HEK293 (cell line): ENCODE data around the gene C19orf38.

Experiments
- CTCF ChIA-PET: fragments of 350-600 bp; formaldehyde crosslinking; extraction: SDS; loops from one replicate; lab custom pipeline; 2021; ENCODE audit warnings: antibody characterized with exemption; lab: Yijun Ruan, JAX
- POLR2A ChIA-PET: fragments of 300-600 bp; formaldehyde crosslinking; extraction: SDS; loops from one replicate; lab custom pipeline; 2020; ENCODE audit warnings: antibody characterized with exemption, inconsistent platforms; lab: Yijun Ruan, JAX
- H3K27ac ChIP-seq: fragments of 200-500 bp; sonication (Bioruptor generic); 2 replicates; pipeline ENCODE4 v1.5.1; 2014; ENCODE audit warnings: low read depth, low read length, control low read depth, inconsistent platforms; ENCODE audit errors: extremely low read depth
- H3K36me3 ChIP-seq, 2 experiments: fragments of 200-500 bp in 1 of 2; sonication (Bioruptor generic) in 1 of 2; 1 replicate in 1 of 2; 2 replicates in 1 of 2; pipeline ENCODE4 v1.5.1; 2014 to 2017; ENCODE audit warnings: inconsistent platforms in 2 of 2, low read length in 2 of 2; ENCODE audit not compliant: control insufficient read depth in 2 of 2, insufficient read depth in 1 of 2
- H3K4me1 ChIP-seq: fragments of 200-500 bp; sonication (Bioruptor generic); 2 replicates; pipeline ENCODE4 v1.5.1; 2014; ENCODE audit warnings: mild to moderate bottlenecking, low read length, inconsistent platforms; ENCODE audit not compliant: control insufficient read depth, insufficient read depth
- H3K4me3 ChIP-seq: 2 replicates; pipeline ENCODE4 v1.5.1; 2011; ENCODE audit warnings: low read depth, mild to moderate bottlenecking, control low read depth, low read length, moderate library complexity
- H3K9me3 ChIP-seq: fragments of 200-500 bp; sonication (Bioruptor generic); 2 replicates; pipeline ENCODE4 v1.5.1; 2014; ENCODE audit warnings: low read depth, low read length, inconsistent platforms; ENCODE audit not compliant: control insufficient read depth, insufficient read depth
- KLF9 ChIP-seq: fragments of 450-650 bp; formaldehyde crosslinking; IDR thresholded peaks from 2 replicates; pipeline ENCODE4 v1.5.1; 2016; ENCODE audit warnings: missing biosample characterization, missing genetic modification characterization, low read depth
- SCRT1 ChIP-seq: fragments of 450-650 bp; formaldehyde crosslinking; IDR thresholded peaks from 2 replicates; pipeline ENCODE4 v1.5.1; 2016; ENCODE audit warnings: missing biosample characterization, missing genetic modification characterization, borderline replicate concordance
- YY1 ChIP-seq: fragments of 450-650 bp; formaldehyde crosslinking; IDR thresholded peaks from 2 replicates; pipeline ENCODE4 v1.5.1; 2018; ENCODE audit warnings: missing biosample characterization, missing genetic modification characterization
- ZFHX2 ChIP-seq: fragments of 450-650 bp; formaldehyde crosslinking; conservative IDR thresholded peaks from 2 replicates; pipeline ENCODE4 v1.5.1; 2016; ENCODE audit warnings: missing biosample characterization, missing genetic modification characterization
- ZFP3 ChIP-seq: fragments of 450-650 bp; formaldehyde crosslinking; IDR thresholded peaks from 2 replicates; pipeline ENCODE4 v1.5.1; 2016; ENCODE audit warnings: low read depth, missing biosample characterization, missing genetic modification characterization
- ZNF112 ChIP-seq: fragments of 450-650 bp; formaldehyde crosslinking; IDR thresholded peaks from 2 replicates; pipeline ENCODE4 v1.5.0; 2017; ENCODE audit warnings: missing biosample characterization, missing genetic modification characterization
- ZNF121 ChIP-seq: fragments of 450-650 bp; formaldehyde crosslinking; IDR thresholded peaks from 2 replicates; pipeline ENCODE4 v1.5.1; 2016; ENCODE audit warnings: missing biosample characterization, missing genetic modification characterization
- ZNF138 ChIP-seq: fragments of 450-650 bp; formaldehyde crosslinking; IDR thresholded peaks from 2 replicates; pipeline ENCODE4 v1.5.1; 2016; ENCODE audit warnings: missing biosample characterization, missing genetic modification characterization, borderline replicate concordance
- ZNF140 ChIP-seq: fragments of 450-650 bp; formaldehyde crosslinking; IDR thresholded peaks from 2 replicates; pipeline ENCODE4 v1.5.1; 2016; ENCODE audit warnings: missing biosample characterization, missing genetic modification characterization
- ZNF146 ChIP-seq: fragments of 450-650 bp; formaldehyde crosslinking; IDR thresholded peaks from 2 replicates; pipeline ENCODE4 v1.5.1; 2016; ENCODE audit warnings: missing biosample characterization, missing genetic modification characterization
- ZNF175 ChIP-seq: fragments of 450-650 bp; formaldehyde crosslinking; IDR thresholded peaks from 2 replicates; pipeline ENCODE4 v1.5.1; 2016; ENCODE audit warnings: missing biosample characterization, missing genetic modification characterization
- ZNF211 ChIP-seq: fragments of 450-650 bp; formaldehyde crosslinking; IDR thresholded peaks from 2 replicates; pipeline ENCODE4 v1.5.1; 2016; ENCODE audit warnings: low read depth, missing biosample characterization, missing genetic modification characterization
- ZNF266 ChIP-seq: fragments of 450-650 bp; formaldehyde crosslinking; IDR thresholded peaks from 2 replicates; pipeline ENCODE4 v1.5.1; 2016; ENCODE audit warnings: missing biosample characterization, missing genetic modification characterization, low read depth
- ZNF561 ChIP-seq: fragments of 450-650 bp; IDR thresholded peaks from 2 replicates; pipeline ENCODE4 v1.5.1; 2018; ENCODE audit warnings: missing biosample characterization, missing genetic modification characterization, borderline replicate concordance
- ZNF596 ChIP-seq: fragments of 450-650 bp; IDR thresholded peaks from 2 replicates; pipeline ENCODE4 v1.5.0; 2018; ENCODE audit warnings: missing biosample characterization, mild to moderate bottlenecking, missing genetic modification characterization, moderate library complexity
- ZNF658 ChIP-seq: fragments of 450-650 bp; formaldehyde crosslinking; IDR thresholded peaks from 2 replicates; pipeline ENCODE4; 2016; ENCODE audit warnings: missing biosample characterization, missing genetic modification characterization
- ZNF776 ChIP-seq: fragments of 450-650 bp; formaldehyde crosslinking; IDR thresholded peaks from 2 replicates; pipeline ENCODE4 v1.5.0; 2017; ENCODE audit warnings: missing biosample characterization, missing genetic modification characterization, borderline replicate concordance
- ZNF792 ChIP-seq: fragments of 450-650 bp; formaldehyde crosslinking; IDR thresholded peaks from 2 replicates; pipeline ENCODE4 v1.5.1; 2016; ENCODE audit warnings: missing biosample characterization, missing genetic modification characterization
- TF ChIP-seq, protein P1 (sequence below): fragments of 450-650 bp; formaldehyde crosslinking; IDR thresholded peaks from 2 replicates; pipeline ENCODE4 v1.5.1; 2016; ENCODE audit warnings: missing biosample characterization, missing genetic modification characterization
- TF ChIP-seq, protein P2 (sequence below): fragments of 450-650 bp; formaldehyde crosslinking; IDR thresholded peaks from 2 replicates; pipeline ENCODE4 v1.5.1; 2016; ENCODE audit warnings: missing biosample characterization, missing genetic modification characterization
- TF ChIP-seq, protein P3 (sequence below): fragments of 450-650 bp; formaldehyde crosslinking; IDR thresholded peaks from 2 replicates; pipeline ENCODE4 v1.5.1; 2017; ENCODE audit warnings: missing biosample characterization, missing genetic modification characterization
- TF ChIP-seq, protein P4 (sequence below): fragments of 450-650 bp; formaldehyde crosslinking; IDR thresholded peaks from 2 replicates; pipeline ENCODE4 v1.5.1; 2016; ENCODE audit warnings: missing biosample characterization, missing genetic modification characterization, borderline replicate concordance

Gene C19orf38

DNA sequence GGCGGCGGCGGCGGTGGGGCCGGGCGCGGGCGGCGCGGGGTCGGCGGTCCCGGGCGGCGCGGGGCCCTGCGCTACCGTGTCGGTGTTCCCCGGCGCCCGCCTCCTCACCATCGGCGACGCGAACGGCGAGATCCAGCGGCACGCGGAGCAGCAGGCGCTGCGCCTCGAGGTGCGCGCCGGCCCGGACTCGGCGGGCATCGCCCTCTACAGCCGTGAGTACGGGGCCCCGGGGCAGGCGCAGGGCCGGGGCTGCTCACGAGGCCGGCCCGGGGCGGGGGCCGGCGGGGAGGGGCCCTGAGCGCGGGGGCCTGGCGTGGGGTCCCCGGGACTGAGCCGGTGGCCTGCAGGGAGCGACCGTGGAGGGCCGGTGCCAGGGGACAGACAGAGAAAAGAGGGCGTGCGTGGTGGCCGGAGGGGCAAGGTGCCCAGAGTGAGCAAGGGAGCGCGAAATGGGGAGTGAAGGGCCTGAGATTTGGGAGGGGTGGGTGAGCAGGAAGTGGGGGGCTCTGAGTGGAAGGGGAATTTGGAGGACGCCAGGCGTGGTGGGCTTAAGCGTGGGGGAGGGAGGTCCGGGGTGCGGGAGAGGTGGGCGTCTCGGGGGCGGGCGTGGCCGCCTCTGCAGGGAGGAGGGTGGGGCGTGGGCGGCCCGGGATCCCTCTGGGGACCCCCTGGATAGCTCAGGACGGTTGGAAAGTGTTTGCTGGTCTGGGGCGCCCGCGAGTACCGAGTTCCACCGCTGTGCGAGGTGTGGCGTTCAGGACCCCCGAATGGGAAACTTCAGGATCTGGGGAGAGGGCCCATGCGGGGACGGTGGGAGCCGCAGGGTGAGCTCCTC, 23.7 kb downstream of the C19orf38 start (continued):
- TF ChIP-seq, protein P1, sequence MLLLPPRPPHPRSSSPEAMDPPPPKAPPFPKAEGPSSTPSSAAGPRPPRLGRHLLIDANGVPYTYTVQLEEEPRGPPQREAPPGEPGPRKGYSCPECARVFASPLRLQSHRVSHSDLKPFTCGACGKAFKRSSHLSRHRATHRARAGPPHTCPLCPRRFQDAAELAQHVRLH (tag by site-specific recombination): no peak
- TF ChIP-seq ZFHX2 (tag by site-specific recombination): peak; percentile 97
- no peak for TF ChIP-seq ZNF146
- TF ChIP-seq ZNF211 (tag by site-specific recombination): no peak
- no peak for TF ChIP-seq ZNF596 (tag by site-specific recombination)
- TF ChIP-seq SCRT1 (tag by site-specific recombination): no peak
- TF ChIP-seq ZNF658: no peak
- TF ChIP-seq ZNF792 (tag by site-specific recombination): no peak
- no peak for TF ChIP-seq ZNF175 (tag by site-specific recombination)
- no peak for TF ChIP-seq ZNF776 (tag by site-specific recombination)
- peak; percentile 87 for TF ChIP-seq KLF9 (tag by site-specific recombination)
- TF ChIP-seq ZNF140 (tag by site-specific recombination): no peak
- no peak for TF ChIP-seq ZFP3 (tag by site-specific recombination)
- TF ChIP-seq ZNF138 (tag by site-specific recombination): no peak
- TF ChIP-seq ZNF112 (tag by site-specific recombination): no peak
- peak; percentile 59; the same call in 1 of the 2 replicates for TF ChIP-seq ZNF121 (tag by site-specific recombination)

DNA sequence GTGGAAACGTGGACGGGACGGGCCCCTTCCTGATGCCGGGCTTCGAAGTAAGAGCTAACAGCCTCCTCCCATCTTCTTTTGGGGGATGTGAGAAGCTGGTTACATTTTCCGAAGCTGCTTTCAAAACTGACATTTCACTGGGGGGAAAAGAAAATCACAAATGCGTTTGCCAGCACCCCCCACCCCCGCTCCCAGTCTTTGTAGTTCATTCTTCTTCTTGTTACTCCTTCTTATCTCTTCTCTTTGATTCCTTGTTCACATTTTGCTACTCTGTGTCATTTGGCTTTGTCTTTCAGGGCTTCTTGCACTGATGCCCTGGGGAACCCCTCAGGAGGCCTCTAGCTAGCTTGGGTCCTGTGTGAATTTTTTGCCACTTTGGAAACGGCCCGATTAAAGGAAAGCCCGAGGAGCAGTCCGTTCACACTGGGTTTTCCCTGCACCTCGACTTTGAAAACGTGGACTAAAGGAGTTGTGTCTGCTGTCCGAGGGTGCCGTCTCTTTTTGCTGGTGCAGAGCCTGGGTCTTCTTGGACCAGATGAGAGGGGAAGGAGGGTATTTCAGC, 24.4 kb downstream of the C19orf38 start:
- Histone ChIP-seq H3K4me1 (no peaks in the 10 kb centered on the region), H3K36me3 (peaks cover 13 to 16% of the 10 kb centered on the region in 2 experiments; a peak in 2 of 3 replicates), H3K27ac (peak overlapping the region; percentile 64; the same call in 1 of the 2 replicates), H3K4me3 (peak overlapping the region; percentile 88), H3K9me3 (no peaks in the 10 kb centered on the region)
- CTCF ChIA-PET: interaction anchor here (0.8 to 3.0 kb wide), 10 partner anchors 8 to 291 kb away, joined by 3 to 20 read pairs (median 6); partner anchors contain the start of gene DNM2
- POLR2A ChIA-PET: interaction anchor here (1.0 kb wide), 1 partner anchor 55 kb away, joined by 3 read pairs; no protein-coding TSS in a partner anchor
- TF ChIP-seq, protein P2, sequence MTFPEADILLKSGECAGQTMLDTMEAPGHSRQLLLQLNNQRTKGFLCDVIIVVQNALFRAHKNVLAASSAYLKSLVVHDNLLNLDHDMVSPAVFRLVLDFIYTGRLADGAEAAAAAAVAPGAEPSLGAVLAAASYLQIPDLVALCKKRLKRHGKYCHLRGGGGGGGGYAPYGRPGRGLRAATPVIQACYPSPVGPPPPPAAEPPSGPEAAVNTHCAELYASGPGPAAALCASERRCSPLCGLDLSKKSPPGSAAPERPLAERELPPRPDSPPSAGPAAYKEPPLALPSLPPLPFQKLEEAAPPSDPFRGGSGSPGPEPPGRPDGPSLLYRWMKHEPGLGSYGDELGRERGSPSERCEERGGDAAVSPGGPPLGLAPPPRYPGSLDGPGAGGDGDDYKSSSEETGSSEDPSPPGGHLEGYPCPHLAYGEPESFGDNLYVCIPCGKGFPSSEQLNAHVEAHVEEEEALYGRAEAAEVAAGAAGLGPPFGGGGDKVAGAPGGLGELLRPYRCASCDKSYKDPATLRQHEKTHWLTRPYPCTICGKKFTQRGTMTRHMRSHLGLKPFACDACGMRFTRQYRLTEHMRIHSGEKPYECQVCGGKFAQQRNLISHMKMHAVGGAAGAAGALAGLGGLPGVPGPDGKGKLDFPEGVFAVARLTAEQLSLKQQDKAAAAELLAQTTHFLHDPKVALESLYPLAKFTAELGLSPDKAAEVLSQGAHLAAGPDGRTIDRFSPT (tag by site-specific recombination): no peak
- TF ChIP-seq, protein P3, sequence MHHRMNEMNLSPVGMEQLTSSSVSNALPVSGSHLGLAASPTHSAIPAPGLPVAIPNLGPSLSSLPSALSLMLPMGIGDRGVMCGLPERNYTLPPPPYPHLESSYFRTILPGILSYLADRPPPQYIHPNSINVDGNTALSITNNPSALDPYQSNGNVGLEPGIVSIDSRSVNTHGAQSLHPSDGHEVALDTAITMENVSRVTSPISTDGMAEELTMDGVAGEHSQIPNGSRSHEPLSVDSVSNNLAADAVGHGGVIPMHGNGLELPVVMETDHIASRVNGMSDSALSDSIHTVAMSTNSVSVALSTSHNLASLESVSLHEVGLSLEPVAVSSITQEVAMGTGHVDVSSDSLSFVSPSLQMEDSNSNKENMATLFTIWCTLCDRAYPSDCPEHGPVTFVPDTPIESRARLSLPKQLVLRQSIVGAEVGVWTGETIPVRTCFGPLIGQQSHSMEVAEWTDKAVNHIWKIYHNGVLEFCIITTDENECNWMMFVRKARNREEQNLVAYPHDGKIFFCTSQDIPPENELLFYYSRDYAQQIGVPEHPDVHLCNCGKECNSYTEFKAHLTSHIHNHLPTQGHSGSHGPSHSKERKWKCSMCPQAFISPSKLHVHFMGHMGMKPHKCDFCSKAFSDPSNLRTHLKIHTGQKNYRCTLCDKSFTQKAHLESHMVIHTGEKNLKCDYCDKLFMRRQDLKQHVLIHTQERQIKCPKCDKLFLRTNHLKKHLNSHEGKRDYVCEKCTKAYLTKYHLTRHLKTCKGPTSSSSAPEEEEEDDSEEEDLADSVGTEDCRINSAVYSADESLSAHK (tag by site-specific recombination): peak; percentile 94
- no peak for TF ChIP-seq YY1 (tag by site-specific recombination)
- peak; percentile 20; the same call in 1 of the 2 replicates for TF ChIP-seq ZNF561 (tag by site-specific recombination)
- no peak for TF ChIP-seq ZNF266 (tag by site-specific recombination)
- TF ChIP-seq, protein P4, sequence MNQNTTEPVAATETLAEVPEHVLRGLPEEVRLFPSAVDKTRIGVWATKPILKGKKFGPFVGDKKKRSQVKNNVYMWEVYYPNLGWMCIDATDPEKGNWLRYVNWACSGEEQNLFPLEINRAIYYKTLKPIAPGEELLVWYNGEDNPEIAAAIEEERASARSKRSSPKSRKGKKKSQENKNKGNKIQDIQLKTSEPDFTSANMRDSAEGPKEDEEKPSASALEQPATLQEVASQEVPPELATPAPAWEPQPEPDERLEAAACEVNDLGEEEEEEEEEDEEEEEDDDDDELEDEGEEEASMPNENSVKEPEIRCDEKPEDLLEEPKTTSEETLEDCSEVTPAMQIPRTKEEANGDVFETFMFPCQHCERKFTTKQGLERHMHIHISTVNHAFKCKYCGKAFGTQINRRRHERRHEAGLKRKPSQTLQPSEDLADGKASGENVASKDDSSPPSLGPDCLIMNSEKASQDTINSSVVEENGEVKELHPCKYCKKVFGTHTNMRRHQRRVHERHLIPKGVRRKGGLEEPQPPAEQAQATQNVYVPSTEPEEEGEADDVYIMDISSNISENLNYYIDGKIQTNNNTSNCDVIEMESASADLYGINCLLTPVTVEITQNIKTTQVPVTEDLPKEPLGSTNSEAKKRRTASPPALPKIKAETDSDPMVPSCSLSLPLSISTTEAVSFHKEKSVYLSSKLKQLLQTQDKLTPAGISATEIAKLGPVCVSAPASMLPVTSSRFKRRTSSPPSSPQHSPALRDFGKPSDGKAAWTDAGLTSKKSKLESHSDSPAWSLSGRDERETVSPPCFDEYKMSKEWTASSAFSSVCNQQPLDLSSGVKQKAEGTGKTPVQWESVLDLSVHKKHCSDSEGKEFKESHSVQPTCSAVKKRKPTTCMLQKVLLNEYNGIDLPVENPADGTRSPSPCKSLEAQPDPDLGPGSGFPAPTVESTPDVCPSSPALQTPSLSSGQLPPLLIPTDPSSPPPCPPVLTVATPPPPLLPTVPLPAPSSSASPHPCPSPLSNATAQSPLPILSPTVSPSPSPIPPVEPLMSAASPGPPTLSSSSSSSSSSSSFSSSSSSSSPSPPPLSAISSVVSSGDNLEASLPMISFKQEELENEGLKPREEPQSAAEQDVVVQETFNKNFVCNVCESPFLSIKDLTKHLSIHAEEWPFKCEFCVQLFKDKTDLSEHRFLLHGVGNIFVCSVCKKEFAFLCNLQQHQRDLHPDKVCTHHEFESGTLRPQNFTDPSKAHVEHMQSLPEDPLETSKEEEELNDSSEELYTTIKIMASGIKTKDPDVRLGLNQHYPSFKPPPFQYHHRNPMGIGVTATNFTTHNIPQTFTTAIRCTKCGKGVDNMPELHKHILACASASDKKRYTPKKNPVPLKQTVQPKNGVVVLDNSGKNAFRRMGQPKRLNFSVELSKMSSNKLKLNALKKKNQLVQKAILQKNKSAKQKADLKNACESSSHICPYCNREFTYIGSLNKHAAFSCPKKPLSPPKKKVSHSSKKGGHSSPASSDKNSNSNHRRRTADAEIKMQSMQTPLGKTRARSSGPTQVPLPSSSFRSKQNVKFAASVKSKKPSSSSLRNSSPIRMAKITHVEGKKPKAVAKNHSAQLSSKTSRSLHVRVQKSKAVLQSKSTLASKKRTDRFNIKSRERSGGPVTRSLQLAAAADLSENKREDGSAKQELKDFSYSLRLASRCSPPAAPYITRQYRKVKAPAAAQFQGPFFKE (tag by site-specific recombination): no peak
